Stimulated activated memory B cell treated with anti-CD40 and anti-IgM and Interleukin-4, amounts not matched to agents 10 μg/mL and 1 μg/mL and 100 μg/mL, for 72 hours (primary cell): ENCODE data around the gene TOR1AIP1.
A peak's percentile ranks its signal among the peaks of the same experiment; 100 is the strongest.
"Not testable (repeated sequence)": the region's sequence is repeated elsewhere in the genome, so short reads cannot be mapped to it uniquely, and the experiment has no call there.

Source experiments
- ATAC-seq: fragments of 150-1000 bp; cut with Tn5 transposase; 2 replicates; pipeline ENCODE4 v1.10.0; 2021
- H3K27ac Mint-ChIP-seq: one replicate; pipeline ENCODE4 v1.8.0; 2022; ENCODE audit warnings: mild to moderate bottlenecking, mixed read lengths
- H3K27me3 Mint-ChIP-seq: one replicate; pipeline ENCODE4 v1.8.0; 2022; ENCODE audit warnings: mixed read lengths
- H3K36me3 Mint-ChIP-seq: one replicate; pipeline ENCODE4 v1.8.0; 2022; ENCODE audit warnings: mixed read lengths
- H3K4me1 Mint-ChIP-seq: one replicate; pipeline ENCODE4 v1.8.0; 2022; ENCODE audit warnings: mixed read lengths
- H3K4me3 Mint-ChIP-seq: one replicate; pipeline ENCODE4 v1.8.0; 2022; ENCODE audit warnings: mild to moderate bottlenecking, moderate library complexity, mixed read lengths
- H3K9me3 Mint-ChIP-seq: one replicate; pipeline ENCODE4 v1.8.0; 2022; ENCODE audit warnings: mixed read lengths

TOR1AIP1 gene, protein sequence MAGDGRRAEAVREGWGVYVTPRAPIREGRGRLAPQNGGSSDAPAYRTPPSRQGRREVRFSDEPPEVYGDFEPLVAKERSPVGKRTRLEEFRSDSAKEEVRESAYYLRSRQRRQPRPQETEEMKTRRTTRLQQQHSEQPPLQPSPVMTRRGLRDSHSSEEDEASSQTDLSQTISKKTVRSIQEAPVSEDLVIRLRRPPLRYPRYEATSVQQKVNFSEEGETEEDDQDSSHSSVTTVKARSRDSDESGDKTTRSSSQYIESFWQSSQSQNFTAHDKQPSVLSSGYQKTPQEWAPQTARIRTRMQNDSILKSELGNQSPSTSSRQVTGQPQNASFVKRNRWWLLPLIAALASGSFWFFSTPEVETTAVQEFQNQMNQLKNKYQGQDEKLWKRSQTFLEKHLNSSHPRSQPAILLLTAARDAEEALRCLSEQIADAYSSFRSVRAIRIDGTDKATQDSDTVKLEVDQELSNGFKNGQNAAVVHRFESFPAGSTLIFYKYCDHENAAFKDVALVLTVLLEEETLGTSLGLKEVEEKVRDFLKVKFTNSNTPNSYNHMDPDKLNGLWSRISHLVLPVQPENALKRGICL

GRCh38 chr1:179882253-179883039, at the start of gene TOR1AIP1:
TOR1AIP1 (plus strand) TSS chr1:179882285; CDS start chr1:179882503, 218 bp downstream.
- Mint-ChIP-seq H3K9me3 (no peaks in the 10 kb centered on the region), H3K36me3 (peaks cover 8% of the 10 kb centered on the region), H3K4me3 (peak within 1 kb of the TSS; percentile 86), H3K4me1 (peaks cover 44% of the 10 kb centered on the region), H3K27ac (peak within 1 kb of the TSS; percentile 98), H3K27me3 (no peaks in the 10 kb centered on the region)
- ATAC-seq = peak; percentile 92

GRCh38 chr1:179836686-179837445, 45.2 kb upstream of the TOR1AIP1 start:
- peaks cover 22% of the 10 kb centered on the region for H3K36me3 Mint-ChIP-seq
- not testable (repeated sequence) for H3K27ac Mint-ChIP-seq, H3K4me3 Mint-ChIP-seq, H3K27me3 Mint-ChIP-seq, H3K4me1 Mint-ChIP-seq, H3K9me3 Mint-ChIP-seq, ATAC-seq

GRCh38 chr1:179840107-179840506, 42.0 kb upstream of the TOR1AIP1 start:
- Mint-ChIP-seq H3K36me3 (peaks cover 32% of the 10 kb centered on the region), H3K27me3 (no peaks in the 10 kb centered on the region), H3K4me1 (no peaks in the 10 kb centered on the region), H3K27ac (no peak overlapping the region), H3K4me3 (no peak overlapping the region), H3K9me3 (no peaks in the 10 kb centered on the region)
- no peak for ATAC-seq

- Mint-ChIP-seq H3K27me3 (no peaks in the 10 kb centered on the region), H3K4me1 (no peaks in the 10 kb centered on the region), H3K36me3 (peaks cover 54% of the 10 kb centered on the region), H3K9me3 (no peaks in the 10 kb centered on the region), H3K27ac (no peak overlapping the region), H3K4me3 (no peak overlapping the region)
- ATAC-seq = no peak
Observed at GRCh38 chr1:179848233-179848632, 33.9 kb upstream of the TOR1AIP1 start.

DNA sequence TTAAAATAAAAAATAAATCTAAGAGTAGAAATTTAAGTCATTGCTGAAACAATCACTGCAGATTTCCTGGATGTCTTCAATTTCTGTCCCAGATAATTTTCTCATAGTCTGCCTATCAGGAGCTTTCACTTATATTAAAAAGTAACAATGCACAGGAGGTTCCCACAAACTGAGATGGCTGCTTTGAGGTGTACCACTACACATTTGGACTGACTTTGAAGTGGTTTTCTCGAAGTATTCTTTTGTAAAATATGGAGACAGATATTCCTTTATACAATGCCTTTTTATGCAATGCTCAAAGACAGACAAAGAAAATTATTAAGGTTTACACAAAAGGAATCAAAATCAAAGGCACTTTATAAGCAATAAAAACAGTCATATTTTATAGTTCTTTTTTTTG, 29.0 kb upstream of the TOR1AIP1 start:
- Mint-ChIP-seq H3K27me3 (no peaks in the 10 kb centered on the region), H3K4me3 (no peak overlapping the region), H3K9me3 (no peaks in the 10 kb centered on the region), H3K36me3 (peaks cover 59% of the 10 kb centered on the region), H3K27ac (no peak overlapping the region), H3K4me1 (no peaks in the 10 kb centered on the region)
- no peak for ATAC-seq

DNA sequence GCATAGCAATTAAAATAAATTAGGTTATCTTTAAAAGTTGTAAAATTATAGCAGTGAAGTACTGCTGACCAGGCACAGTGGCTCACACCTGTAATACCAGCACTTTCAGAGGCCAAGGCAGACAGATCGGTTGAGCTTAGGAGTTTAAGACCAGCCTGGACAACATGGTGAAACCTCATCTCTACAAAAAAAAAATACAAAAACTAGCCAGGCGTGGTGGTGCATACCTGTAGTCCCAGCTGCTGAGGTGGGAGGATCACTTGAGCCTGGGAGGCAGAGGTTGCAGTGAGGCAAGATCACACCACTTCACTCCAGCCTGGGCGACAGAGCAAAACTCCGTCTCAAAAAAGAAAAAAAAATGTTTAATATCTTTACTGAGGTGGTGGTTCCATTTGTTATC, 26.3 kb upstream of the TOR1AIP1 start:
- not testable (repeated sequence) for ATAC-seq, H3K27ac Mint-ChIP-seq, H3K4me1 Mint-ChIP-seq, H3K4me3 Mint-ChIP-seq, H3K9me3 Mint-ChIP-seq, H3K27me3 Mint-ChIP-seq
- H3K36me3 Mint-ChIP-seq = peaks cover 50% of the 10 kb centered on the region

GRCh38 chr1:179856296-179856695, 25.8 kb upstream of the TOR1AIP1 start:
- peaks cover 48% of the 10 kb centered on the region for H3K36me3 Mint-ChIP-seq
- no peak for ATAC-seq
- no peaks in the 10 kb centered on the region for H3K4me1 Mint-ChIP-seq
- H3K27ac Mint-ChIP-seq = no peak overlapping the region
- H3K27me3 Mint-ChIP-seq = no peaks in the 10 kb centered on the region
- no peak overlapping the region for H3K4me3 Mint-ChIP-seq
- H3K9me3 Mint-ChIP-seq = no peaks in the 10 kb centered on the region

DNA sequence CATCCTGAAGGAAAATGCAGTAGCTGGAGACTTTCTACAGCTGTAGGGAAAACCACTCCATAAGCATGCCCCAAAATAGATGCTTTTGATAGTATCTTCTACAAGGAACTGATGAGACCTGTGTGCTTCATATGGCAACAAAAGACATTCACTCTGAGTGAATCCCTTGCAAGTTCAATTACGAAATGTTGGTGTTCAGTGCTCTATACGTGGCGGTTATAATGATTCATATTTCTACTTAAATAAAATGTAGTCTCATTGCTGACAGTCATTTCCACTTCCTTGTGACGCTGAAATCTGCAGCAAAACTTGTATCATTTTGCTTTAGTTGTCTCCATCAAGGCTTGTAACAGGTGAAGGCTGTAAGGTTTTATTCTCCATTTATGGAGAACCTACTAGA, 25.1 kb upstream of the TOR1AIP1 start:
- Mint-ChIP-seq H3K27ac (no peak overlapping the region), H3K4me3 (no peak overlapping the region), H3K27me3 (no peaks in the 10 kb centered on the region), H3K36me3 (peaks cover 45% of the 10 kb centered on the region), H3K4me1 (no peaks in the 10 kb centered on the region), H3K9me3 (no peaks in the 10 kb centered on the region)
- ATAC-seq = no peak

- ATAC-seq = no peak
- Mint-ChIP-seq H3K9me3 (no peaks in the 10 kb centered on the region), H3K36me3 (peaks cover 38% of the 10 kb centered on the region), H3K4me3 (no peak overlapping the region), H3K27ac (no peak overlapping the region), H3K27me3 (no peaks in the 10 kb centered on the region), H3K4me1 (no peaks in the 10 kb centered on the region)
Observed at GRCh38 chr1:179860652-179861051, 21.4 kb upstream of the TOR1AIP1 start.

- ATAC-seq = no peak
- H3K4me1 Mint-ChIP-seq = peaks cover 15% of the 10 kb centered on the region
- no peak overlapping the region for H3K27ac Mint-ChIP-seq
- H3K9me3 Mint-ChIP-seq = no peaks in the 10 kb centered on the region
- H3K27me3 Mint-ChIP-seq = no peaks in the 10 kb centered on the region
- H3K4me3 Mint-ChIP-seq = no peak overlapping the region
- H3K36me3 Mint-ChIP-seq = peaks cover 29% of the 10 kb centered on the region
Observed at GRCh38 chr1:179865377-179865776, 16.7 kb upstream of the TOR1AIP1 start.

GRCh38 chr1:179866616-179867015, 15.5 kb upstream of the TOR1AIP1 start:
- Mint-ChIP-seq H3K4me3 (no peak overlapping the region), H3K27ac (no peak overlapping the region), H3K36me3 (peaks cover 22% of the 10 kb centered on the region), H3K9me3 (no peaks in the 10 kb centered on the region), H3K4me1 (peaks cover 19% of the 10 kb centered on the region), H3K27me3 (no peaks in the 10 kb centered on the region)
- ATAC-seq = no peak

GRCh38 chr1:179867493-179868330, 14.4 kb upstream of the TOR1AIP1 start:
- H3K9me3 Mint-ChIP-seq = no peaks in the 10 kb centered on the region
- ATAC-seq = no peak
- no peak overlapping the region for H3K4me3 Mint-ChIP-seq
- H3K4me1 Mint-ChIP-seq = peaks cover 30% of the 10 kb centered on the region
- H3K36me3 Mint-ChIP-seq = peaks cover 22% of the 10 kb centered on the region
- peak overlapping the region; percentile 25 for H3K27ac Mint-ChIP-seq
- H3K27me3 Mint-ChIP-seq = no peaks in the 10 kb centered on the region

DNA sequence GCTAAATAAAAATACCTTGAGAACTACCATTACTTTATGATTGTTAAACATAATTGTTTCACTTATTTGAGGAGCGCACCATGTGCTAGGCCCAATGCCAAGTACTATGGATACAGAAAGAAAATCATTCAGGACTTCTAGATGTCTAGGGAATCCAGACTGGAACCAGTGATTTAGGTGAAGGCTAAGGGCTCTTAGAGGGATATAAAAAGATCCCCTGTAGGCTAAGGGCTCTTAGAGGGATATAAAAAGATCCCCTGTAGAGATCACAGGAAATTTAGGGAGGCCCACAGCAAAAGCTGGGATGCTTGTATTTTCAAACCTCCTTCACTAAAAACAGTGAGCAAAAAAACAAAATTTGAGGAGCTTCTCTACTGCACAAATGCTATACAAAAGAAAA, 11.2 kb upstream of the TOR1AIP1 start:
- ATAC-seq = no peak
- Mint-ChIP-seq H3K4me3 (no peak overlapping the region), H3K36me3 (peaks cover 15% of the 10 kb centered on the region), H3K27ac (no peak overlapping the region), H3K9me3 (no peaks in the 10 kb centered on the region), H3K4me1 (peaks cover 44% of the 10 kb centered on the region), H3K27me3 (no peaks in the 10 kb centered on the region)

- Mint-ChIP-seq H3K36me3 (peaks cover 12% of the 10 kb centered on the region), H3K4me1 (peaks cover 48% of the 10 kb centered on the region), H3K4me3 (no peak overlapping the region), H3K27me3 (no peaks in the 10 kb centered on the region), H3K27ac (peak overlapping the region; percentile 27), H3K9me3 (no peaks in the 10 kb centered on the region)
- ATAC-seq = no peak
Observed at GRCh38 chr1:179871940-179872339, 10.1 kb upstream of the TOR1AIP1 start.
